GM10847 (cell line): ENCODE measurements around the gene OLA1.

Experiments used
- POLR2A ChIP-seq: IDR thresholded peaks from 2 replicates; pipeline ENCODE4 v1.6.1; 2011; ENCODE audit not compliant: insufficient read length; ENCODE audit errors: extremely low read depth

OLA1 gene

DNA sequence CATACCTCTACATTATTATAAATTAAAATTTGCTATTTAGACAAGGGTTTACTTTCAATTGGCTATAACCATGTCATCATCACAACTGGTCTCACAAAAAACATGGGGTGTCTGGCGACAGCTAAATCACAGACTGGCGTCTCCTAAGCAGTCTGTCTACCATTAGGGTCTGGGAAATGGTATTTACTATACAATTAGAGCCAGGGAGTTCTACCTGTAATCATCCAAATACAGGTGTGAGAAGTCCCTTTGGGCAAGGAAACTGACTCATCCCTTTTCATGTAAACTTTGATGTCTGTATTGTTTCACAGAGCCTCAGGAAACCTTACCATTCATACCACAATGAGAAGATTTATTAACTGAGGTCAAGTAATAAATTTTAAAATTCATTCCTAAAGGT lies 126.7 kb downstream of the OLA1 start:
- TF ChIP-seq POLR2A: no peak

DNA sequence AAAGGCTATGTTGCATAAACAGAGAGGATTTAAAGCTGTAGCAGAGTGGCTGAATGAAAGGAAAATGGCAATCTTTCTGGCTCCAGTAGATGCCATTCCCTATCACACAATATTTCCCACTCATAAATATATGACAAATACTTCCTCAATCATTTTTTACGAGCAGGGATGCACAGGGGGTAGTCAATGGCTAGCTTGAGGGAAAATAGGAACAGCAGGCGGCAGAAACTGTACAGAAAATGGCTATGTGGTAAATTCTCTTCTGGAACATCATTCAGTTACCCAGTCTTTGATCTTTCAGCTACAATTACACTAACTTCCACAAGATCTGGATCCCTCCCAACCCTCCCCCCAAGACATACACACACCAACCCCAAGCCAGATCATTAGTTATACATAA lies 127.2 kb downstream of the OLA1 start:
- no peak for TF ChIP-seq POLR2A

DNA sequence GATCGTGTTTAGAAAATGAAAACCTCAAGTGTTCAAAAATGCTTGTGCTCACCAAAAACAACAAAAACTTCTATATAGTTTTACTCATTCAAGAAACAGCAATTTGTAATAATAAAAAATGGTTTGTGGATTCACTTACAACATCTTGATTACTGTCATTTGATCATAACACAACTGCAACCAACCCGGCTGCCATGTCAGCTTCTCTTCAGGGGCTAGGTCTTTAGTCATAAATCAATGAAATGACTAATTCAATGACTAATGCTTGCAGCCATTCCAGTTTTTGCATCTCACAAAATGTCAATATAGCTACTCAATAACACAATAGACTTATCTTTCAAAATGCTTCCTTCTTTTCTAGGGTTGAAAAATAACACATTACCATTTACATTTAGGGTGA lies 128.0 kb downstream of the OLA1 start:
- no peak for TF ChIP-seq POLR2A

DNA sequence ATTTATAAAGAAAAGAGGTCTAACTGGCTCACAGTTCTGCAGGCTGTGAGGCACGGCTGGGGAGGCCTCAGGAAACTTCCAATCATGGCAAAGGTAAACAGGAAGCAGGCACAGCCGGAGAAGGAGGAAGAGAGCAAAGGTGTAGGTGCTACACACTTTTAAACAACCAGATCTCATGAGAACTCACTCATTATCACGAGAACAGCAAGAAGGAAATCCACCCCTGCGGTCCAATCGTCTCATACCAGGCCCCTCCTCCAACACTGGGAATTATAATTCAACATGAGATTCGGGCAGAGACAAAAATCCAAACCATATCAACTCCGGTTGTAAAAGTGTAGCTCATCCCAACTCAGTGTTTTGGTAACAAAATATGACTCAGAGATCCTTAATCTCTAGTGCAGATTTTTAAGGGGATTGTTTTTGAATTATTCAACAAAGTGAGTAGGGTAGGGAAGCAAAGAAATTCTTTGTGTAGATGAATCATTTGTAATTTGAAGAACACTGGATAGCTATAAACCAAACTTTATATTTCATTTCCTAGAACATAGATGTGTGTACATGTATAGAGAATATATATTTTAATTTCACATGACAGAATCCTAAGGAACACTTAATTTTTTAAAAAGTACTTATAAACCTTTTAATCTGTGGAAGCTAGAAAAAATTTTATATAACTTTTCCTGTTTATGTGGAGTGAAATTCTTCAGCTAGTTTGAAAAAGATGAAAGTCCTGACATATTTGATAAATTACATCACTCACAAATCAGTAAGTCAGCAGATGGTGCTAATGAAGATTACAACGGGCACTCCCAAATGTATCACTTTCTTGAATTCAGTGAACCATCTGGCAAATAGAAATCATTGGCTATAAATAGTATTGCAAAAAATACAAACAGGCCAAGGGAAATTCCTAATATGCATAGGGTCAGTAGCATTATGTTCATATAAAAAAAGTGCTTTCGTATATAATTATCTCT lies 130.1 kb downstream of the OLA1 start:
- no peak for TF ChIP-seq POLR2A

DNA sequence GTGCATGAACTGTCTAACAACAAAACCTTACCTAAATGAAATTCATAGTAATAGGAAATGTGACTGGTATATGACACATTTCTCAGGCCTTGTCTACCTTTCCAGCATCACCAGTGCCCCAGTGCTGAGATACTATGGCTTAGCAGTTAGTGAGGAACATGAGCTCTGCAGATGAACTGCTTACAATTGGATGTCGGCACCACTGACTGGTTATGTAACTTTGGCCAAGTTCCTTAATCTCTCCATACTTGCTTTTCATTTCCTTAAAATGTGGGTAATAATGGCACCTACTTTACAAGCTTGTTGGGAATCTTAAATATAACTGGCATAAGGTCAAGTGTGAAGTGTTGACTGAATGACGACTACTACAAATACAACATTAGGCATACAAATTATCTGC lies 136.3 kb downstream of the OLA1 start:
- no peak for TF ChIP-seq POLR2A

DNA sequence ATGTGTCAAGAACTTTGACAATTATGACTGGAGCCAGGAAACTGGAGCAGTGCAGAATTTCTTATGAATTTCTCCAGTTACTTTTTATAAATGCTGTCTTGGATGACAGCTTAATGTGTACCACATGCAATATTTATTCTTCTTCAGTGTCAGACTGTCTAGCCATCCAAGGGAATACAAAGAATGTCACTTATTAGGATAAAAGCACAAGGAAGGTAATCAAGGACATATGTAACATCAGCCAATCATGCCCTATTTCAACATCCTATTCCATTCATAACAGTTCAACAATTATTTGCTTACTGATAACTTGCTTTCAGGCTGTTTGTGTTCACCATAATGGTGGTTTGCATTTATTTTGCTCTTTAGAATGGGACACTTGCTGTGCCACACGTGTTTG lies 139.8 kb downstream of the OLA1 start:
- TF ChIP-seq POLR2A: no peak

DNA sequence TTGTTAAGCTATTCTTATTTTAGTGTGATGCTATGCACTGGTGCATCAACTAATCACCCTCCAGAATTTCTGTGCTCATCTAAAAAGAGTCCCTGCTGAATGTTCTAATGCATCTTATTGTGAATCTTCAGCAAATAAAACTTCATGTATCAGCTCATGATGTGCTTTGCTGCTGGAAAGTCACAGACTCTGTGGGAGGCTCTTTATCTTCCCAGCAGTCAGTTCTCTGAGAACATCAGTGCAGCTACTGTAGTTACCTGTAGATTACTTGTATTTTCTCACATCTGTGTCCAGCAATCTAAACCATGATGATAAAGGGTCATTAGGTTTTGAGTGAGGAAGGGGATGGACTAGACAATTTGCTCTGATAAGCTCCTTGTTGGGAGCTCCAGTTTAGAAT lies 141.6 kb downstream of the OLA1 start:
- no peak for TF ChIP-seq POLR2A

DNA sequence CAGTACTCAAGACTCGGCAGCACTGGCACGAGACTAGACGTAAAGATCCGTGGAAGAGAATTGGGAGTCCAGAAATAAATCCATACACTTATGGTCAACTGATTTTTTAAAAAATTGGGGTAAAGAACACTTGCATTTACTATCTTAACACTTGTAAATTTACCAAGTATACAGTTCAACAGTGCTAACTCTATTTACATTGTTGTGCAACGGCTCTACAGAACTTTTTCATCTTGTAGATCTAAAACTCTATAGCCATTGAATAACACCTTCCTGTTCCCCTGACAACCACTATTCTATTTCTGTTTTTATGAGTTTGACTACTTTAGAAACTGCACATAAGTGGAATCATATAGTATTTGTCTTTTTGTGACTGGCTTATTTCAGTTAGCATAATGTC lies 153.8 kb downstream of the OLA1 start:
- no peak for TF ChIP-seq POLR2A

DNA sequence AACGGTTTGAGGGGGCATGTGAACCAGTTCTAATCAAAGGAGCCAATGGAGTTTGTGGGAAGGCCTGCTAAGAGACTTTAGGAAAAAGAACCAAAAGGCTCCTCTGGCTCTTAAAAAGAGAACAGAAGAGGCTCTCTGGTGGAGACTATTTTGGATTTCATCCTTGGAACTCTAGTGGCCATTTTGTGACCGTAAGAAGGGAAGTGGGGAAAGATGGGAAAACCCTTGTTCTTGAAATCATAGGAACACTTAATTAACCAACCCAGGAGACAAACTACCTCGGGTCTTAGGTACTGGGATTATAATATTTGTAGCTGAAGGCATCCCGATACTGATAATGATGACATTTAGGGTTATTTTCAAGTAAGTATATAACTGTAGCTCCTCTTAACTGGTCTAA lies 157.9 kb downstream of the OLA1 start:
- TF ChIP-seq POLR2A: no peak

DNA sequence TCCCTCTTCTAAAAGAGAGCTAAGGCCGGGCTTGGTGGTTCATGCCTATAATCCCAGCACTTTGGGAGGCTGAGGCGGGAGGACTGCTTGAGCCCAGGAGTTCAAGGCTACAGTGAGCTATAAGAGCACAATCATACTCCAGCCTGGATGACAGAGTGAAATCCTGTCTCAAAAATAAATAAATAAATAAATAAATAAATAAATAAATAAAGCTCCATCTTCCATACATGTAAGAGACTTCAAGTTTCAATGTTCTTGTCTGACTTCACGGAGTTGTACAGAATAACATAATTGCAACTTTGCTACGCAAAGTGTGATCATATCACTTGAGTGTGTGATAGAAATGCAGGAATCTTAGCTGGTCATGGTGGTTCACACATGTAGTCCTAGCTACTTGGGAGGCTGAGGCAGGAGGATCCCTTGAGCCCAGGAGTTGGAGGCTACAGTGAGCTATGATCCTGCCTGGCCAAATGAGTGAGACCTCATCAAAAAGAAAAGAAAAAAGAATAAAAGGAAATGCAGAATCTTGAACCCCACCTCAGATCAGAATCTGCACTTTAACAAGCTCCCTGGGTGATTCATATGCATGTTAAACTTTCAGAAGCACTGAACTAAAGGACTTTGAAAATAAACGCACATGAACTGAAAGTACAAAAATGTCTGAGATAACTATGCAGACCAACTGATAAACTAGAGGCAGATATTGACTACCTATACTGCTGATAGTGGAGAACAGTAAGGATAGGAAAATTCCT lies 159.4 kb downstream of the OLA1 start:
- no peak for TF ChIP-seq POLR2A

DNA sequence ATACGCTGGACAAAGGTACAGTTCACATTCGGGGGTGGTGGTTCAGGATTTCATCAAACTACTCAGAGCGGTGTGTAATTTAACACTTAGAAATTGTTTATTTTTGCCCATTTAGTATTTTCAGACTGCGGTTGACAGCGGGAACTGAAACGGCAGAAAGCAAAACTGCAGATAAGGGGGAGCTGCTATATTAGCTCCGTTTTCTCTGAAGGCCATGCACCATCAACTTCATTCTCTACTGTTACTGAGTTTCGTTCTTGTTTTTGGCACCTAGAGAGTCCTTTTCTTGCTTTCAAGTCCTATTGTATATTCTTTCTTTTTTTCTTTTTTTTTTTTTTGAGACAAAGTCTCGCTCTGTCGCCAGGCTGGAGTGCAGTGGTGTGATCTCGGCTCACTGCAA lies 161.6 kb downstream of the OLA1 start:
- TF ChIP-seq POLR2A: no peak

DNA sequence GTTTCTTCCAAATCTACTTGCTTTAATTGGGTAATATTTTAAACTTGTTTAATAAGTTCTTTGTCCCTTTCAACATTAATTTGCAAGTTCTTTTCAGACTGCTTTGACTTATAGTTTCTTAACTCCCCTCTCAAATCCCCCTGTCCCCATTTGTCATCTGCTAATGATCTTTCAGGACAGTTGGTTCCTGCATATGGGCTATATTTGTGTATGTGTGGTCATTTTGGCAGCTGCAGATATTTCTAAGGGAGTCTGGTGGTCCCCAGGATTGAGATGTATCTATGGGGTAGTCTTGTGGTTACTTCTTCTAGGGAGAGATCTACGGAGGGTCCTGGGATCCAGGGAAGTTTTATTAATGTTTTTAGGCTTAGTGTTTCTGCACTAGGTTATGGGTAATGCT lies 162.6 kb downstream of the OLA1 start:
- no peak for TF ChIP-seq POLR2A

DNA sequence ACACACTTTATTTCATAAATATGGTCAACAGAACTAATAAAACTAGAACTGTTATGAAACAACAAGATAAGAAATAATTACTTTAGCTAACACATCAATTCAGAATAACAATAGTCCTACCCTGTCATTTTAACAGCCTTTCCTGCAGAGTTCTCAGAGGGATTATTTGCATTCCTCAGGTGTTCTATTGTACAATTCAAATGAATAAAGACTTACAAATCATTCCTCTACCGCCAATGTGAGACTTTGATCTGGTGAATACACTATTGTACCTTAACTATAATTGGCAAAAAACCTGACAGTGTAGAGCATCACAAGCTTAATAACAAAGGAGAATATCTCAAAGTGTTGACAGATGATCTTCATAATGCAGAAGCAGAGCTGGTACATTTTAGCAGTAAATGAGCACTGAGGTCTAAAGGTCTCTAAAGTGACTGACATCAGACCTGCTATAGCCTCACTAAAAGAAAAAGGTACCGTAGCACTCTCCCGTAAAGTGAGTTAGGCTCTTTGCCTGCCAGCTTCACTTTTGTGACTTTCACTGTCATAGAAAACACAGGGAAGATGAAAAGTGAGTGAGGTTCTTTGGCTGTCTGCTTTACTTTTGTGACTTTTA lies 164.4 kb downstream of the OLA1 start:
- TF ChIP-seq POLR2A: no peak

DNA sequence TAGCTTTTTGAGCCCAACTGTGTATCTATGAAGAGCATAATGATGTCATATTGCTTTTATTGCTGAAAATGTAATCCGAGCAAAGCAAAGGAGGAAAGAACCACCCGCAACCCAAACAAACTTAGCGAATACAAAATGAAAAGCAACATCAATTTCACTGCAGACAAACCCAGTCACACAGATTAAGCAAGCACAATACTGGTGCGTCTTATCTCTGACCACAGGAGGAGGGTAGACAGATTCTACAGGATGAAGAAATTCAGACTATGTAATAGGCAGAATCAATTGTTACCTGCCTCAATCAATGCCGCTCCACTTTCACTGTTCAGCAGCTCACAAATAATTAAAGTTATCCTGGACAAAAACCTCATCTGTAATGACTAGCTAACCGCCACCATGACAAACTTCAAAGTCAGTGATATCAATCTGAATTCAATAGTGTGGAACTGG lies 167.6 kb downstream of the OLA1 start:
- TF ChIP-seq POLR2A: no peak

DNA sequence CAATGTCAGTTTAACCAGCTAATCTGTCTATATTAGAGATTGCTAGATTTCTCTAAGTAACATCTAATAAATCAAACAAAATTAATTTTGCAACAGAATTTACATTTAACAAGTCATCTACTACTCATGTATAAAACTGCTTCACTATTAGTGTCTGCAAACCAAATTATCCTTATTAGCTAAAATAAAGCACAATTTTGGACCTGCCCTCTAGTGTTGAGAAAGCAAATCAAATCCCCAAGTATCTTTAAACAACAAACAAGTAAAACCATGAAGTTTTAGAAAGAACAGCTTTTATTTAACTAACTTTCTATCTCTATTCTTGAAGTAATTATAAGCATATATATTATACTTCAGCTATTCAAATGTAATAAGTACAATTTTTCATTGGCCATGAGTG lies 170.1 kb downstream of the OLA1 start:
- no peak for TF ChIP-seq POLR2A

DNA sequence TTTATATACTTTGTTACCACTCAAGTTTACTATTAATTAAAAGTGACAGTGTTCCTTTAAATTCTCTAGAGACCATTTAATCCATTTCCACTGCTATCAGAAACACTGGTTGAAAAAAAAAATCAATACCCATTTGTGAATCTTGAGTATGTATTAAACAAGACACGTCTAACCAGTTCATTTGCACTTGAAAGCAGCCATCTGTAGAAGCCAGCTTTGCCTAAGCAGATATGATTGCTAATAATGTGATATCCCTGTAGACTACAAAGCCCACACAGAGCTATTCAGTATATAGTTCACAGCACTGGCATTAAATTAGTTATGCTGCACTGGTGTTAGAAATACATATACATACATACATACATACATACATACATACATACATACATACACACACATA lies 171.4 kb downstream of the OLA1 start:
- TF ChIP-seq POLR2A: no peak
